Hypothalamus (tissue), 51 donors: ENCODE results near the gene RYR3.
A peak's percentile ranks its signal among the peaks of the same experiment; 100 is the strongest.

Source experiments
- DNase-seq, 51 donors: peaks; one replicate each; lab custom pipeline; 2025; lab: John Stamatoyannopoulos, UW

Gene RYR3

DNA sequence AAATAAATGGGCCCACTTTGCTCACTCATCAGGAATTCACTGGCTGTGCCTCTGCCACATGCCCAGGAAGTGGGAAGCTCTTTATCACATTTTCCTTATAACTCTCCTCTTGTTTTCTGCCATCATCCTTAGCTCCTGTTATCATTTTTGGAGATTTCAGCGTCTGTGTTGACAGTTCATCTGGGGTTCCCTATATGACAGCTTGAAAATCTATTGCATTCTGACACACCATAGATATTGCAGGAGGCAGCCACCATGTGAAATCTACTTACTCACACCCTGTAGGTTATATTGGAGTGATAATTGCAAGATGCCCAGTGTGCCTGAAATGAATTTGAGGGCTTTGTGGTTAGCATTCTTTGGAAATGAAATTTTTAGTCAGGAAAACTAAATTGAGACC is 132.9 kb downstream of the RYR3 start:
- DNase-seq = no peak

DNA sequence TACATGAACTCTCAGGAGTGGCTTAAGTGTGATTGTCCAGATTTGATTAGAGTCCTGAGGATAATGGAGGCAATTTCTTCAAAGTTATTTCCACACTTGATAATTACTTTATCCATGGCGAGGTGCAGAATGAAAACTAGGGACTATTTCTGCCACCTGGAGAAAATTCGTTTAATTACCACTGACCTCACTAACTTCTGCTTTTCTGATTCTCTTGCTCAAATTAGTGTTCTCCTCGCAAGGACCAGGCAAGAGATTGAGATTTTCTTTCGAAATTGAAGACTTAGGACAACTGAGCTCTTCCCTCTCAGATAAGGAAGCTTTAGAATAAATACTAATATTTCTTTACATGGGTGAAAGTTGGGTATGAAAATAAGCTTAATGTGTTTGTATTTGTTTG is 135.2 kb downstream of the RYR3 start:
- no peak for DNase-seq

DNA sequence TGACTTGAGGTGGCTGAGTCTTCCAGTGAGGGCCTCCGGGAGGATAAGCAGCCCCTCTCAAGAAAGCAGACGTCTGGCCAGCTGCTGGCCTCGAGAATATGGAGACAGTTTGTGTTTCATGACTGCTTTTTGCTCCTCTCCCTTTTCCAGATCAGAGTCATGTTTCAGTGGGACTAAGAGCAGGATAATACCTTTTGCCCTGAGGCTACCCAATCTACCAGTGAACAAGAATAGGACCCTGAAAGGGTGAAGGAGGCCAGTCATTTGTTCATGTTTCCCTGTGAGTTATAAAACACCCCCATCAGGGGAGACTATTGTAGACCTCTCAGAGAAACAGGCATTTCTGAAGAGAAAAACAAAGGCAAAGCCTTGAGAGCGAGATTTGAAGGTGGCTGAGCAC is 137.4 kb downstream of the RYR3 start:
- no peak for DNase-seq

- DNase-seq = no peak
Observed at GRCh38 chr15:33448961-33449606, 138.3 kb downstream of the RYR3 start.

GRCh38 chr15:33449810-33450209 is 139.0 kb downstream of the RYR3 start:
- DNase-seq = no peak

DNA sequence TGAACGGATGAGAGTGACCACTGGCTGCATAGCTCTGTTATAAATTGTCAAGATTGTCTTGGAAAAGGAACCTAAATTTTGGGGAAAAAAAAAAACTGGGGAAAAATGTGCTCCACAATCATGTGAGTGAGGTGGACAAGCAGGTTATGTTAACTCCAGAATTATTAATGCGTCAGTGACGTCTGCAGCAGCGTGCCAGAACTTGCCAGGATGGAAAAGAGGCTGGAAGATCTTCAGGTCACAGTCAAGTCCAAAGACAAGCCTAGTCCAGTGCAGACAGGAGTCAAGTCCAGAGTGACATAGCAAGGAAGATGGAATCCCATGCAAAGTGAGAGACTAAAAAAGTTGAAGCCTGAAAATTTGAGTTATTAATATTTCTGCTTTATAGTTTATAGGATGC is 140.6 kb downstream of the RYR3 start:
- no peak for DNase-seq

- DNase-seq = no peak
Observed at GRCh38 chr15:33453761-33454160, 143.0 kb downstream of the RYR3 start.

GRCh38 chr15:33454346-33454745 is 143.6 kb downstream of the RYR3 start:
- no peak for DNase-seq

- DNase-seq = no peak
Observed at GRCh38 chr15:33454996-33455395, 144.2 kb downstream of the RYR3 start.

- no peak for DNase-seq
Observed at GRCh38 chr15:33458421-33458820, 147.7 kb downstream of the RYR3 start.

DNA sequence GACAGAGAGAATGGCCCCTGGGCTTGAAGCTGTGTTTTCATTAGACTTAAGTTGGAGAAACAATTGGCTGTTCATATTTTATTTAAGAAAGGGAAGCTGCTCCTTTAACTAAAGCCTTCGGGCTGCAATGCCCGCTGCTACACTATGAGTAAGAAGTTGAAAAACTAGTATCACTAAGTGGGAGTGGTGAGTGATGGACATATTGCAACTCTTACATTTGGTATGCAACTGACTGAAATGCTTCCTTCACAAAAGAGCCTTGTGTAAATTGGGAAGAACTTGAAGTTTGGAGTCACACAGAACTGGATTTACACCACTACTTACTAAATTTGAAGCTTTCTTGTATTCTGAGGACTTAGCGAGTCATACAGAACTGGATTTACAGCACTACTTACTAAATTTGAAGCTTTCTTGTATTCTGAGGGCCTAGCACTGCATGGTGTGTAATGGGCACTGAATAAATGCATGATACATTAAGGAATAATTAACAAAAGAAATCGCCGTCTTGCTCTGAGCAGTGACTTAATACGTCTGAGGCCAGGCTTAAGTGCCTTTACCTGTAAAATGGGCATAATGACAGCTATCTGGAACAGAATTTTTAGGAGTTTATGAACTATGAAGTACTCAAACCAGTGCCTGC is 149.5 kb downstream of the RYR3 start:
- no peak for DNase-seq

DNA sequence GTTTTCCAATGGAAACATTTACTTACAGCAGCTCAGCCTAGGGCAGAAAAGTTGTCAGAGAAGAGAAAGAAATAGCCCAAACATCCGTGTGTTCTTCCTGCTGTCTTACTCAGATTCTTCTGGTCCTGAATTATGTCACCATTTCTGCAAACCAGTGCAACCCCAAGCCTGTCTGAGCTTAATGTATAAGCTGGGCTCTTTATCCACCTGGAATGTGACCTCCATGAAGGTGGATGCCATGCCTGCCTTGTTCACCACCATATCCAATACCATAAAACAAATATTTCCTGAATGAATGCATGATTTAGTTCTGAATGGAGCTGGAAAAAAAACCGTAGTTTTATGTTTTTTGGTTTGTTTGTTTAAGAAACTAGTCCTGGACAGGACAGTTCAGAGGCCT is 150.9 kb downstream of the RYR3 start:
- DNase-seq = no peak

- no peak for DNase-seq
Observed at GRCh38 chr15:33467146-33467815, 156.5 kb downstream of the RYR3 start.

GRCh38 chr15:33467816-33468163 is 157.0 kb downstream of the RYR3 start:
- no peak for DNase-seq

GRCh38 chr15:33468740-33469139 is 158.0 kb downstream of the RYR3 start:
- no peak for DNase-seq

DNA sequence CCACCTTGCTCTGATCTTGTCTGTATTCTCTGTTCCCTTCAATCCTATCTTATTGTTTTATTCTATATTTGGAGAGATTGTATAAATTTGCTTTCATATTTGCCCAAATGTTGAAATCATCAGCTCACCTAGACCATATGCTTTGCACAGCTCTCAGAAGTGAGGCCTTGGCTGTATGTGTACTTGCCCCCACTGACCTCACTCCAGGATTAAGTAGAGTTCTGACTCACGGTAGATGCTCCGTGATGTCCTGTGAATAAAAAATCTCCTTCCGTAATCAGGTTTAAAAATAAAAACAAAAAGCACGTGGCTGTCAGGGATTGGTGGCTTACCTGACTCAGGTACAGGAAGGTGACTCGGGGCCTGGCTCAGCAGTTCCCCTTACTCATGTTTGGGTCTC is 162.2 kb downstream of the RYR3 start:
- DNase-seq = no peak

- DNase-seq = no peak
Observed at GRCh38 chr15:33473714-33474113, 162.9 kb downstream of the RYR3 start.

DNA sequence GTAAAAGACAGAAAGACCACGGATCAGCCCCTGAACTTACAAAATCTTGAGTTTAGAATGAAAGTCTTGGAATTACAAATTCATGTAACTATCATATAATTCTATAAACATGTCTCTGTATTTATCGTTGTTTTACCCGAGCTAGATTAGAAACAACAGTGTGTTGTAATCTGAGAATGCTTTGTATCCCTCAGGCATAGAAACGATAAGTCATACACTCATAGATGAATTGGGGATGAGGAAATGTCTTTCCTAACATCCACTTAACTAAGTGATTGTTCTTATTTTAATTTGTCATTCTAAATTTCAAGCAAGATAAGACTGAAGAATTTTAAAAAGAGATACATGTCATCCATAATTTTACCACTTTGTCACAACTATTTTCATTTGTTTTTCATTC is 165.3 kb downstream of the RYR3 start:
- no peak for DNase-seq

GRCh38 chr15:33476908-33477307 is 166.1 kb downstream of the RYR3 start:
- no peak for DNase-seq

DNA sequence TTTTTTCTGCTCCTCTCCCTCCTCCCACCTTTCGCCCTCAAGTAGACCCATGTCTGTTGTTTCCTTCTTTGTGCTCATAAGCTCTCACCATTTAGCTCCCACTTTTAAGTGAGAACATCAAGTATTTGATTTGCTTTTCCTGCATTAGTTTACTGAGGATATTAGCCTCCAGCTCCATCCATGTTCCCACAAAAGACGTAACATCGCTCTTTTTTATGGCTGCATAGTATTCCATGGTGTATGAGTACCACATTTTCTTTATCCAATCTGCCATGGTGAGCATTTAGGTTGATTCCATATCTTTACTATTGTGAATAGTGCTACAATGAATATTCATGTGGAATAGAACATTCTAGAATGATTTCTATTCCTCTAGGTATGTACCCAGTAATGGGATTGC is 178.6 kb downstream of the RYR3 start:
- no peak for DNase-seq

DNA sequence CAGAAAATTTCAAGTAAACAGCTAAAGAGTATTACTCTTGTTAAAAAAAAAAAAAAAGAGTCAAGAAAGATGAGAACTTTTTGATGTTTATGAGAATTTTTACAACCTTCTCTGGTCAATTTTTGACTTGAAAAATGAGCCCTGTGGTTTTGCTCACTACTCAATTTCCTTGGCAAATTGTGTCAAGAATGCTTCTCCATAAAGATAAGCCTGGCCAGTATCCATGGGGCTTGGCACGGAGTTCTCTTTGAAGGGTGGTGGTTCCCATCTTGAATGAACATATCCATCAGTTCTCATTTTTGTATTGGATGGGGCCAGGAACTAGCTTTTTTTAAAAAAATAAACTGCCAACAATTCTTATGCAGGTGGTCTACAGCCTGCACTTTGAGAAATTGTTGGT is 179.9 kb downstream of the RYR3 start:
- DNase-seq = no peak

GRCh38 chr15:33492434-33493052 is 181.8 kb downstream of the RYR3 start:
- peak in 1 of 51 donors; percentile 7 for DNase-seq
